ENCODE measurements around the gene C3orf18. TPM values are rescaled to one million over a fixed set of nuclear protein-coding genes. Genes with fewer than 3 reads are reported as not detected.

Gene C3orf18
- total RNA-seq, 2 donors from 2014 or later: 7.8 to 19.0 TPM

- DNase-seq (ENCODE audit: low spot score) (no peak), ATAC-seq (ENCODE audit: insufficient number of reproducible peaks, low FRiP score, low read depth) (no peak)
- Histone ChIP-seq H3K9me3 (no peaks in the 10 kb centered on the region), H3K4me3 (no peak overlapping the region), H3K4me1 (ENCODE audit: control insufficient read depth in 1 of 2, low read depth in 2 of 2) (no peaks in the 10 kb centered on the region), H3K36me3 (no peaks in the 10 kb centered on the region), H3K27ac (no peak overlapping the region), H3K27me3 (replicated peaks; ENCODE audit: insufficient read depth) (no peaks in the 10 kb centered on the region)
- TF ChIP-seq, protein P1, sequence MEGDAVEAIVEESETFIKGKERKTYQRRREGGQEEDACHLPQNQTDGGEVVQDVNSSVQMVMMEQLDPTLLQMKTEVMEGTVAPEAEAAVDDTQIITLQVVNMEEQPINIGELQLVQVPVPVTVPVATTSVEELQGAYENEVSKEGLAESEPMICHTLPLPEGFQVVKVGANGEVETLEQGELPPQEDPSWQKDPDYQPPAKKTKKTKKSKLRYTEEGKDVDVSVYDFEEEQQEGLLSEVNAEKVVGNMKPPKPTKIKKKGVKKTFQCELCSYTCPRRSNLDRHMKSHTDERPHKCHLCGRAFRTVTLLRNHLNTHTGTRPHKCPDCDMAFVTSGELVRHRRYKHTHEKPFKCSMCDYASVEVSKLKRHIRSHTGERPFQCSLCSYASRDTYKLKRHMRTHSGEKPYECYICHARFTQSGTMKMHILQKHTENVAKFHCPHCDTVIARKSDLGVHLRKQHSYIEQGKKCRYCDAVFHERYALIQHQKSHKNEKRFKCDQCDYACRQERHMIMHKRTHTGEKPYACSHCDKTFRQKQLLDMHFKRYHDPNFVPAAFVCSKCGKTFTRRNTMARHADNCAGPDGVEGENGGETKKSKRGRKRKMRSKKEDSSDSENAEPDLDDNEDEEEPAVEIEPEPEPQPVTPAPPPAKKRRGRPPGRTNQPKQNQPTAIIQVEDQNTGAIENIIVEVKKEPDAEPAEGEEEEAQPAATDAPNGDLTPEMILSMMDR (IDR thresholded peaks at IDR 0.05): no peak
These were observed 44.2 kb downstream of the C3orf18 start for GRCh38 chr3:50523279-50523811.

GRCh38 chr3:50521572-50521971, 46.0 kb downstream of the C3orf18 start:
- no peak for DNase-seq (ENCODE audit: low spot score)
- Histone ChIP-seq H3K4me3 (no peak overlapping the region), H3K27ac (no peak overlapping the region), H3K4me1 (ENCODE audit: control insufficient read depth in 1 of 2, low read depth in 2 of 2) (peaks cover 0 to 4% of the 10 kb centered on the region in 2 donors), H3K27me3 (replicated peaks; ENCODE audit: insufficient read depth) (no peaks in the 10 kb centered on the region), H3K9me3 (no peaks in the 10 kb centered on the region), H3K36me3 (no peaks in the 10 kb centered on the region)
- no peak for ATAC-seq (ENCODE audit: insufficient number of reproducible peaks, low FRiP score, low read depth)
- TF ChIP-seq, protein P1 (IDR thresholded peaks at IDR 0.05): no peak

DNA sequence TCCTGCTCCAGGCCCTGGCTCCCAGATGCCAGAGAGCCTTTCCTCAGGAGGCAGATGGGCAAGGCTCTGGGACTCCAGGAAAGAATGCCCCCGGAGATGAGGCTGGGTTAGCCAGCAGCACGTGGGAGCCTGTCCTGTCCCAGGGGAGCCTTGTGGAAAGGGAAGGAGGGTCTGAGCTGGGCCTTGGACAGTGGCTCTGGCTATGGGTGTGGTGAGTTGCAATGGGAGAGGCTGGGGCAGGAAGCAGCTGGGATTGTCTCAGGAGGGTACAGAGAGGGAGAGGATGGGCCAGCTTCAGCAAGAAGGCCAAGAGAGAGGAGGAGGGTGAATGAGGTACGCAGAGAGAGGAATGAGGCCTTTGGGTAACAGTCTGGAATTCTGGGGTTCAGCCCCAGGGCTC, 46.7 kb downstream of the C3orf18 start:
- DNase-seq (ENCODE audit: low spot score): no peak
- H3K4me3 ChIP-seq: no peak overlapping the region
- TF ChIP-seq, protein P1 (IDR thresholded peaks at IDR 0.05): no peak
- no peaks in the 10 kb centered on the region for H3K27me3 ChIP-seq (replicated peaks; ENCODE audit: insufficient read depth)
- no peak overlapping the region for H3K27ac ChIP-seq
- no peaks in the 10 kb centered on the region for H3K36me3 ChIP-seq
- no peak for ATAC-seq (ENCODE audit: insufficient number of reproducible peaks, low FRiP score, low read depth)
- H3K4me1 ChIP-seq (ENCODE audit: control insufficient read depth in 1 of 2, low read depth in 2 of 2): peaks cover 0 to 11% of the 10 kb centered on the region in 2 donors
- H3K9me3 ChIP-seq: no peaks in the 10 kb centered on the region

DNA sequence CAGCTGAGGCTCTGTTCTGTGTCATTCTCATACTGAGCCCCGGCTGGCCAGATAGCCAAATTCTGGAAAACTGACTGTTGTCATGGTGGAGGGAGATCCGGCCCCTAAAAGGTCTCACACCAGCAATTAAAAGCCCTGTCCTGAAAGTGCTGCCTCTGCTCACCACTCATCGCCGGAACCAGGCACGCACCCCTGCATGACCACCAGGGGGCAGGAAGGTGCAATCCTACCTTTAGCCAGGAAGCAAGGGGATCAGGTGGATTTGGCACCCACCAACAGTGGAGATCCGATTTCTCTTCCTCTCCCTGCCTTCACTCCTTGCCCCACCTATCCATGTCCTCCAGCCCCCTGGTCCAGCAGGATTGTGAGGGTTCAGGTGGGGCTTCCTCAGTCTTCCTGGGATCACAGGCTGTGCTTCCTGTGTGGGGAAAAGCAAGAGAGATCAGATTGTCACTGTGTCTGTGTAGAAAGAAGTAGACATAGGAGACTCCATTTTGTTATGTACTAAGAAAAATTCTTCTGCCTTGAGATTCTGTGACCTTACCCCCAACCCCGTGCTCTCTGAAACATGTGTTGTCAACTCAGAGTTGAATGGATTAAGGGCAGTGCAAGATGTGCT, 48.0 kb downstream of the C3orf18 start:
- H3K27ac ChIP-seq: no peak overlapping the region
- no peak overlapping the region for H3K4me3 ChIP-seq
- H3K36me3 ChIP-seq: no peaks in the 10 kb centered on the region
- TF ChIP-seq, protein P1 (IDR thresholded peaks at IDR 0.05): peak; percentile 85
- H3K4me1 ChIP-seq (ENCODE audit: control insufficient read depth in 1 of 2, low read depth in 2 of 2): peaks cover 0 to 19% of the 10 kb centered on the region in 2 donors
- no peaks in the 10 kb centered on the region for H3K9me3 ChIP-seq
- H3K27me3 ChIP-seq (replicated peaks; ENCODE audit: insufficient read depth): no peaks in the 10 kb centered on the region
- ATAC-seq (ENCODE audit: insufficient number of reproducible peaks, low FRiP score, low read depth) (no peak), DNase-seq (ENCODE audit: low spot score) (no peak)

GRCh38 chr3:50518436-50518835, 49.1 kb downstream of the C3orf18 start:
- H3K27me3 ChIP-seq (replicated peaks; ENCODE audit: insufficient read depth): no peaks in the 10 kb centered on the region
- H3K27ac ChIP-seq: no peak overlapping the region
- no peaks in the 10 kb centered on the region for H3K9me3 ChIP-seq
- no peaks in the 10 kb centered on the region for H3K36me3 ChIP-seq
- TF ChIP-seq, protein P1 (IDR thresholded peaks at IDR 0.05): no peak
- ATAC-seq (ENCODE audit: insufficient number of reproducible peaks, low FRiP score, low read depth) (no peak), DNase-seq (ENCODE audit: low spot score) (no peak)
- peaks cover 0 to 19% of the 10 kb centered on the region in 2 donors for H3K4me1 ChIP-seq (ENCODE audit: control insufficient read depth in 1 of 2, low read depth in 2 of 2)
- H3K4me3 ChIP-seq: no peak overlapping the region

Data from thoracic aorta (tissue), 2 donors.